HG03460 (cell line): ENCODE data around the gene RFX3.
"Not testable (repeated sequence)": the region's sequence is repeated elsewhere in the genome, so short reads cannot be mapped to it uniquely, and the experiment has no call there.

Source experiments
- ATAC-seq: cut with Tn5 transposase; IDR thresholded peaks from one replicate; pipeline ENCODE4 v1.9.1; 2021; ENCODE audit not compliant: unreplicated experiment

Gene RFX3

GRCh38 chr9:3361116-3361515 lies 164.7 kb downstream of the RFX3 start:
- ATAC-seq = no peak

GRCh38 chr9:3360245-3360644 lies 165.6 kb downstream of the RFX3 start:
- ATAC-seq = no peak

GRCh38 chr9:3359778-3360177 lies 166.0 kb downstream of the RFX3 start:
- no peak for ATAC-seq

- no peak for ATAC-seq
Measured at GRCh38 chr9:3359048-3359692, 166.6 kb downstream of the RFX3 start.

- no peak for ATAC-seq
Measured at GRCh38 chr9:3348169-3348568, 177.6 kb downstream of the RFX3 start.

- no peak for ATAC-seq
Measured at GRCh38 chr9:3346549-3346948, 179.3 kb downstream of the RFX3 start.

- ATAC-seq = no peak
Measured at GRCh38 chr9:3343671-3344070, 182.1 kb downstream of the RFX3 start.

- no peak for ATAC-seq
Measured at GRCh38 chr9:3342159-3342777, 183.5 kb downstream of the RFX3 start.

- no peak for ATAC-seq
Measured at GRCh38 chr9:3337515-3338225, 188.1 kb downstream of the RFX3 start.

GRCh38 chr9:3336951-3337350 lies 188.8 kb downstream of the RFX3 start:
- no peak for ATAC-seq

- ATAC-seq = no peak
Measured at GRCh38 chr9:3332802-3333201, 193.0 kb downstream of the RFX3 start.

- ATAC-seq = no peak
Measured at GRCh38 chr9:3331801-3332200, 194.0 kb downstream of the RFX3 start.

GRCh38 chr9:3330792-3331420 lies 194.9 kb downstream of the RFX3 start:
- ATAC-seq = no peak

- no peak for ATAC-seq
Measured at GRCh38 chr9:3329361-3329760, 196.4 kb downstream of the RFX3 start.

GRCh38 chr9:3323714-3324113 lies 202.1 kb downstream of the RFX3 start:
- ATAC-seq = no peak

- ATAC-seq = no peak
Measured at GRCh38 chr9:3321186-3321585, 204.6 kb downstream of the RFX3 start.

- ATAC-seq = not testable (repeated sequence)
Measured at GRCh38 chr9:3312595-3312994, 213.2 kb downstream of the RFX3 start.

- ATAC-seq = no peak
Measured at GRCh38 chr9:3308609-3309008, 217.2 kb downstream of the RFX3 start.

GRCh38 chr9:3304388-3304787 lies 221.4 kb downstream of the RFX3 start:
- not testable (repeated sequence) for ATAC-seq

- ATAC-seq = peak; percentile 99
Measured at GRCh38 chr9:3299872-3300271, 225.9 kb downstream of the RFX3 start.

GRCh38 chr9:3296536-3296935 lies 229.3 kb downstream of the RFX3 start:
- no peak for ATAC-seq

GRCh38 chr9:3292311-3292710 lies 233.5 kb downstream of the RFX3 start:
- no peak for ATAC-seq
